Stomach (tissue), 9 donors: Measurements from ENCODE around the gene AKIRIN2. TPM values are rescaled to one million over a fixed set of nuclear protein-coding genes. Genes with fewer than 3 reads are reported as not detected.

Experiments
- DNase-seq, 2 donors: peaks; one replicate each; pipeline versions ENCODE4 v3.0.0 to v3.0.0-alpha.2; 2013 to 2019
- H3K27ac ChIP-seq, 5 donors: fragments of 200-600 bp in 4 of 5; sonication (generic) in 4 of 5; one replicate each; pipeline ENCODE4 v1.5.1; 2013 to 2019; ENCODE audit warnings: mild to moderate bottlenecking in 1 of 5, moderate library complexity in 1 of 5
- H3K27me3 ChIP-seq, 3 donors: fragments of 200-600 bp; sonication (generic); one replicate each; pipeline ENCODE4 v1.5.1; 2017 to 2019; ENCODE audit warnings: mixed run types in 1 of 3
- H3K36me3 ChIP-seq, 4 donors: fragments of 200-600 bp; sonication (generic); 1 replicate in 3 of 4; 2 replicates in 1 of 4; pipeline ENCODE4 v1.5.1; 2016 to 2019
- H3K4me1 ChIP-seq, 4 donors: fragments of 200-600 bp; sonication (generic); one replicate each; pipeline ENCODE4 v1.5.1; 2016 to 2019
- H3K4me3 ChIP-seq, 4 donors: fragments of 200-600 bp; sonication (generic) in 3 of 4; one replicate each; pipeline ENCODE4 v1.5.1; 2016 to 2019; ENCODE audit warnings: mild to moderate bottlenecking in 1 of 4
- H3K9me3 ChIP-seq, 4 donors: fragments of 200-600 bp; sonication (generic); one replicate each; pipeline ENCODE4 v1.5.1; 2016 to 2019
- CTCF ChIP-seq, 7 experiments: fragments of 450-650 bp in 4 of 7; fragments of 200-600 bp in 3 of 7; sonication (generic) in 3 of 7; IDR thresholded peaks; one replicate each; pipeline ENCODE4 v1.5.1; 2016 to 2019; ENCODE audit warnings: antibody characterized with exemption in 7 of 7, control low read depth in 2 of 7, mild to moderate bottlenecking in 1 of 7
- EP300 ChIP-seq: sonication (generic); formaldehyde crosslinking; IDR thresholded peaks from one replicate; pipeline ENCODE4 v1.6.1; 2017; ENCODE audit warnings: antibody characterized with exemption
- POLR2A ChIP-seq, 4 donors: fragments of 450-650 bp; IDR thresholded peaks; one replicate each; pipeline ENCODE4 v1.6.1; 2016; ENCODE audit warnings: antibody characterized with exemption in 4 of 4, control low read depth in 2 of 4, mild to moderate bottlenecking in 1 of 4, moderate library complexity in 1 of 4
- POLR2AphosphoS5 ChIP-seq, 3 donors: sonication (generic); formaldehyde crosslinking; IDR thresholded peaks; one replicate each; pipeline ENCODE4 v1.6.1; 2016; ENCODE audit warnings: antibody characterized with exemption in 3 of 3
- WGBS, 5 donors: extraction: QIAGEN DNeasy Blood & Tissue Kit in 3 of 5; methylation state at CpG; one replicate each; pipeline versions ENCODE4 v1.1.5 to v1.1.7; 2013 to 2018; 5-methylcytosine and 5-hydroxymethylcytosine counted together
- intact Hi-C: fragments of 100-400 bp; cut with DNase I; formaldehyde crosslinking; loops from one replicate; pipeline ENCODE4 v1.15.1; 2023; ENCODE audit warnings: low total_unique reads
- polyA plus RNA-seq, 3 donors: library from polyadenylated mRNA; stranded (reverse); fragments of 200-250 nt; gene quantifications; one replicate each; pipeline ENCODE4 v1.2.3, GENCODE V29; 2013
- total RNA-seq, 5 donors: library from RNA; depleted of rRNA; stranded (reverse); fragments of >200 nt; gene quantifications; one replicate each; pipeline versions ENCODE4 v1.1.0 to v1.2.3, GENCODE V29; 2014 to 2016
- donor health status: healthy with polysubstance abuse.
- donor health status: Bipolar disorder and iron deficiency.
- donor health status: healthy.

AKIRIN2 gene
- total and polyA plus RNA-seq, 8 donors, result 0.58 to 49.0 (median 12.7) TPM

- no peak for DNase-seq
- Histone ChIP-seq H3K27me3 (no peaks in the 10 kb centered on the region), H3K36me3 (peaks cover 0 to 61% (median 39%) of the 10 kb centered on the region in 4 donors), H3K27ac (no peak overlapping the region), H3K4me1 (no peaks in the 10 kb centered on the region), H3K4me3 (no peak overlapping the region), H3K9me3 (no peaks in the 10 kb centered on the region)
- no peak for TF ChIP-seq POLR2A (IDR thresholded peaks at IDR 0.05)
- no peak for TF ChIP-seq CTCF (IDR thresholded peaks at IDR 0.05)
- TF ChIP-seq POLR2AphosphoS5 (IDR thresholded peaks at IDR 0.05), result no peak
- TF ChIP-seq EP300, result no peak
- intact Hi-C loops, result no loop called here
- WGBS, 5 donors, result 95 to 100% (median 99%) methylated on average over 4 of the region's 4 CpGs
Measured at GRCh38 chr6:87639373-87639772, 62.7 kb downstream of the AKIRIN2 start.

DNA sequence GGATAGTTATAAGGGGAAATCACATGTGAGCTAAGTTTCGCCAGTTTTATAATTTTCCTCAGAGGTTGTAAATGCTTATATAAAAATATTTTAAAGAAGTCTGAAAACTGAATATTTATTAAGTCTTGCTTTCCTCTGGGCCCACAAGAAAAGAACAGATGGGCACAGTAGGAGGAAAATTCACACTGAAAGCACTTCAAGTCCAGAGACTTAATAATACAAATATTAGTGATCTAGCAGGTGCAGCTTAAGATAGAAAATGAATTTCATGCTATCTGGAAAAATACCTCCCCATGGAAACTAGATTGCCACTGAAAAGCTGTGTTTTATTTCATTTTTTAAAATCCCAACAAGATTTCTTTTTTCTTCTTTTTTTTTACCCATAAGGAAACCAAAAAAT lies 64.9 kb downstream of the AKIRIN2 start:
- Histone ChIP-seq H3K4me1 (no peaks in the 10 kb centered on the region), H3K27me3 (no peaks in the 10 kb centered on the region), H3K36me3 (peaks cover 0 to 78% (median 45%) of the 10 kb centered on the region in 4 donors), H3K4me3 (no peak overlapping the region), H3K9me3 (no peaks in the 10 kb centered on the region), H3K27ac (no peak overlapping the region)
- 95 to 100% (median 97%) methylated on average over 1 of the region's 1 CpG for WGBS, 5 donors
- intact Hi-C loops, result no loop called here
- DNase-seq, result no peak
- TF ChIP-seq POLR2AphosphoS5 (IDR thresholded peaks at IDR 0.05) (no peak), POLR2A (IDR thresholded peaks at IDR 0.05) (no peak), CTCF (IDR thresholded peaks at IDR 0.05) (no peak), EP300 (no peak)

GRCh38 chr6:87636315-87636714 lies 65.7 kb downstream of the AKIRIN2 start:
- 83 to 95% (median 86%) methylated on average over 1 of the region's 1 CpG for WGBS, 5 donors
- DNase-seq, result no peak
- H3K4me3 ChIP-seq, result no peak overlapping the region
- no peaks in the 10 kb centered on the region for H3K27me3 ChIP-seq
- intact Hi-C loops, result no loop called here
- H3K4me1 ChIP-seq, result no peaks in the 10 kb centered on the region
- H3K36me3 ChIP-seq, result peaks cover 0 to 78% (median 46%) of the 10 kb centered on the region in 4 donors
- no peaks in the 10 kb centered on the region for H3K9me3 ChIP-seq
- H3K27ac ChIP-seq, result no peak overlapping the region
- TF ChIP-seq EP300 (no peak), CTCF (IDR thresholded peaks at IDR 0.05) (no peak)

GRCh38 chr6:87633851-87634250 lies 68.2 kb downstream of the AKIRIN2 start:
- H3K36me3 ChIP-seq, result peaks cover 0 to 69% (median 51%) of the 10 kb centered on the region in 4 donors
- TF ChIP-seq POLR2AphosphoS5 (IDR thresholded peaks at IDR 0.05) (no peak), EP300 (no peak)
- intact Hi-C loops, result no loop called here
- H3K27ac ChIP-seq, result no peak overlapping the region
- no peaks in the 10 kb centered on the region for H3K27me3 ChIP-seq
- H3K4me3 ChIP-seq, result no peak overlapping the region
- WGBS, 5 donors, result 79 to 98% (median 97%) methylated on average over 3 of the region's 3 CpGs
- no peaks in the 10 kb centered on the region for H3K9me3 ChIP-seq
- no peaks in the 10 kb centered on the region for H3K4me1 ChIP-seq
- no peak for DNase-seq

DNA sequence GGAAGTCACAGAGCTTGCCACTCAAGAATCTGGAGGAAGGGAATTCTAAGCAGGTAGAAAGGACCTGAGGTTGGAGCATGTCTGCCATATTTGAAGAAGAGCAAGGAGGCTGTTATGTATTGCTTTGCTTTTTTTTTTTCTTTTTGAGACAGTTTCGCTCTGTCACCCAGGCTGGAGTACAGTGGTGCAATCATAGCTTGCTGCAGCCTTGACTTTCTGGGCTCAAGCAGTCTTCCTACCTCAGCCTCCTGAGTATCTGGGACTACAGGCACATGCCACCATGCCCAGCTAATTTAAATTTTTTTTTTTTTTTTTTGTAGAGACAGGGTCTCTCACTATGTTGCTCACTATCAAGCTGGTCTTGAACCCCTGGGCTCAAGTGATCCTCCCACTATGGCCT lies 71.3 kb downstream of the AKIRIN2 start:
- Histone ChIP-seq H3K36me3 (peaks cover 0 to 46% (median 41%) of the 10 kb centered on the region in 4 donors), H3K9me3 (no peaks in the 10 kb centered on the region), H3K4me1 (no peaks in the 10 kb centered on the region), H3K27me3 (no peaks in the 10 kb centered on the region), H3K27ac (no peak overlapping the region), H3K4me3 (no peak overlapping the region)
- 93 to 100% (median 96%) methylated on average over 1 of the region's 1 CpG for WGBS, 5 donors
- intact Hi-C loops, result no loop called here
- no peak for DNase-seq
- TF ChIP-seq POLR2A (IDR thresholded peaks at IDR 0.05) (no peak), CTCF (IDR thresholded peaks at IDR 0.05) (no peak)
